Measurements from ENCODE around the gene CASP10. TPM values are rescaled to one million over a fixed set of nuclear protein-coding genes. Genes with fewer than 3 reads are reported as not detected.
A peak's percentile ranks its signal among the peaks of the same experiment; 100 is the strongest.
"Not testable (repeated sequence)": the region's sequence is repeated elsewhere in the genome, so short reads cannot be mapped to it uniquely, and the experiment has no call there.

CASP10 gene
- polyA plus RNA-seq, 3 donors, result 7.2 to 8.0 (median 8.0) TPM

DNA sequence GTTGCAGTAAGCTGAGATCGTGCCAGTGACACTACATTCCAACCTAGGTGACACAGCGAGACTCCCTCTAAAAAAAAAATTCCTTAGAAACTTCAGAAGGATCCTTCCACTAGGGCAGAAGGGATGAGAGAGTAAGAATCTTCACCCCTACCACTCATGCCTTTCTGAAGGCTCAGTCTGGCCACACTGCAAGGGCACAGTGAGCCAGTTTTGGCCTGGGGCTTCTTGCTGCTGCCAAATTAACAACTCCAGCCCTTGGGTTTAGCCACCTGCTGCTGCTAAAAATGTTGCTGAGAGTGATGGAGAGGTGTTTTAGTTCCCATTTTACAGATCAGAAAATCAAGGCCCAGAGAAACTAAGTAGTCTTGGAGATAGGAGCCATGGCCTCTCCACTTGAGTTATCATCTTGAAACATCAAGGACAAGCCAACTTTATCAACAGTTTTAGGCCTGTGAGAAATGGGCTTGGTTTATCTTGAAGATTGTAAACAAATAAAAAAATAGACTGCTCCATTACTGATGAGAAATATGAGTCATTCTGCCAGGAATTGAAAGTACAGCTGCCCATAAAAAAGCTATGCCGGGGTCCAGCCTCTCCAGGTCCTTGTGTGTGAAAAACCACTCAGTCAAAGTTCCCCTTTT, 45.5 kb downstream of the CASP10 start:
- DNase-seq (ENCODE audit: low read depth in 3 of 3, low spot score in 2 of 3), result no peak

GRCh38 chr2:201228912-201229290, 46.0 kb downstream of the CASP10 start:
- DNase-seq (ENCODE audit: low read depth in 3 of 3, low spot score in 2 of 3), result no peak

- DNase-seq (ENCODE audit: low read depth in 3 of 3, low spot score in 2 of 3), result peak; percentile 67 to 81 (median 78)
Measured at GRCh38 chr2:201231781-201232466, 49.0 kb downstream of the CASP10 start.

GRCh38 chr2:201232467-201232815, 49.5 kb downstream of the CASP10 start:
- DNase-seq (ENCODE audit: low read depth in 3 of 3, low spot score in 2 of 3), result no peak

DNA sequence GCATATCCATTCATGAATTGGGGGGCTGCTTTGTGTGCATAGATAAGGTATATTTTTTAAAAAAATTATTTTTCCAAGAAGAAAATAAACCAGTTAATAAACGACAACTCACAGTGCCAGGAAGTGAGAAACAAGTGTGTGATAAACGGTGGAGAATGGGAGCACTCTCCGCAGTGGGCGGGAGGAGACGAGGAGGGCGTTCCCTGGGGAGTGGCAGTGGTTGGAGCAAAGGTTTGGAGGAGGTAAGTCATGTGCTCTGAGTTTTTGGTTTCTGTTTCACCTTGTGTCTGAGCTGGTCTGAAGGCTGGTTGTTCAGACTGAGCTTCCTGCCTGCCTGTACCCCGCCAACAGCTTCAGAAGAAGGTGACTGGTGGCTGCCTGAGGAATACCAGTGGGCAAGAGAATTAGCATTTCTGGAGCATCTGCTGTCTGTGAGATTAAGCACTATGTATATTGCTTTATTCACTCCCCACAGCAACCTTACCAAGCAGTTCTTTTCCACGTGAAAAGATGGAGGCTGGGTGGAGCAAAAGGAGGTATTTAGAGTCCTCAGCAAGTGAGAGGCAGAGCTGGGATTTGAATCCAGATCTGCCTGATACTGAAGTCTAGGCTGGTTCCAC, 50.4 kb downstream of the CASP10 start:
- DNase-seq (ENCODE audit: low read depth in 3 of 3, low spot score in 2 of 3), result no peak

DNA sequence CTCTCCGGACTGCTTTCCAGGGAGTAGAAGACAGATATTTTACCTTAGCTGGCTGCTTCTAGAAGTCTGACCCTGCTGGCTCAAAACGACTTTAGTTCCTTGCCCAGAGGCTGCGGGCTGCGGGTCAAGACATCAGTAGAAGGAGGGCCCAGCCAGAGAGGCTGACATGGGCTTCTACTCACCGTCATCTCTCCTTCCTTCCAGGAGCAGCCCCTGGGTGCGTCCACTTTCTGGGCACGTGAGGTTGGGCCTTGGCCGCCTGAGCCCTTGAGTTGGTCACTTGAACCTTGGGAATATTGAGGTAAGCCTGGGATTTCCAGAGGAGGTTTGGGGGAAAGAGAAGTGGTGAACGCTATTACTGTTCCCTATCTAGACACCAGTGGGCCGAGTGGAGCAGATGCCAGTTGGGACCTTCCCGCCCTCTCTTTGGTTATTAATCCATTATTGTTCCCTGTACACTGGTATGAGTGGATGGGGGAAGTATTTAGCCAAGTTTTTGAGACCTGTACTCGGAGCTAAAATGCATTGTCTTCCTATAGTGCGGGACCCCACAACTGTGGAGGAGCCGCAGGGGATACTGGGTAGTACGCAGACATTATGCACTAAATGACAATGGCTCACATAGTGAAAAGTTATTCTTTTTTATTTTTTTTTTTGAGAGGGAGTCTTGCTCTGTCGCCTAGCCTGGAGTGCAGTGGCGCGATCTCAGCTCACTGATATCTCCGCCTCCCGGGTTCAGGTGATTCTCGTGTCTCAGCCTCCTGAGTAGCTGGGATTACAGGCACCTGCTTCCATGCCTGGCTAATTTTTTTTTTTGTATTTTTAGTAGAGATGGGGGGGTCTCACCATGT, 51.1 kb downstream of the CASP10 start:
- no peak for DNase-seq (ENCODE audit: low read depth in 3 of 3, low spot score in 2 of 3)

- no peak for DNase-seq (ENCODE audit: low read depth in 3 of 3, low spot score in 2 of 3)
Measured at GRCh38 chr2:201234663-201235135, 51.8 kb downstream of the CASP10 start.

- DNase-seq (ENCODE audit: low read depth in 3 of 3, low spot score in 2 of 3), result peak in 2 of 3 donors; percentile 61 to 68
Measured at GRCh38 chr2:201235860-201236811, 53.2 kb downstream of the CASP10 start.

GRCh38 chr2:201237486-201238123, 54.7 kb downstream of the CASP10 start:
- no peak for DNase-seq (ENCODE audit: low read depth in 3 of 3, low spot score in 2 of 3)

GRCh38 chr2:201239167-201239935, 56.4 kb downstream of the CASP10 start:
- DNase-seq (ENCODE audit: low read depth in 3 of 3, low spot score in 2 of 3), result not testable (repeated sequence)

GRCh38 chr2:201242571-201243277, 59.8 kb downstream of the CASP10 start:
- no peak for DNase-seq (ENCODE audit: low read depth in 3 of 3, low spot score in 2 of 3)

DNA sequence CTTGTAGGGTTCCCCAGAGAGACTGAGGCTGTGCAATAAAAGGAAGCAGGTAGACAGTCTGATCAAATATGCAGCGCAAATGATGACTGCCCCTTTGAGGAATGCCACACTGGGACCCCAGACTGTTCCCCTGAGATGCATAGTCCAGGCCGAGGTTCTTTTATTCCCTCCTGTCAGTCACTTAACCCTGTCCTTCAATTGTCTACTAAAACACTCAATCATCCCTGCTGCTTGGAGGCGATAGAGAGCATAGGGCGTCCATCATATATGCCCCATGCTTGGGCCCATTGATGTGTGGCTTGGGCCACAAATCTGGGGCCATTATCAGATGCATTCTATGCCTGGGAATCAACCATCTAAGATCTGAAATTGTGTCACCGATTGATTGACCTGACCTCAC, 61.9 kb downstream of the CASP10 start:
- DNase-seq (ENCODE audit: low read depth in 3 of 3, low spot score in 2 of 3), result no peak

DNA sequence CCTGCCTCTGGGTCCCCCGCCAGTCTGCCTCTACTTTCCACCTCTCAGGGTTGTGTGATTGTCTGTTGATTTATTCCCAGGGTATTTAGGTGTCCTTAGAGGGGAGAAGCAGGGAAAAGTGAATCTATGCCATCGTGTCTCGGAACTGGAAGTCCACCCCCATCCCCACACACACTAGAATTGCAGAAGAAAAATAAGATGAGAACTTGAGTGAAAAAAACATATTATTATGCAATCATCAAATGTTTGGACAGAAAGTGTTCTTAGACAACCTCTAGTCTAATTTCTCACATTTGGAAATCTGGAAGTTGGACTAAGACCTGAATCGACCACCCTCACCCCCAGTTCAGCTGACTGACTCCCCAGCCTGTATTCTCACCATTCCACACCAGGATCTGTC, 63.3 kb downstream of the CASP10 start:
- DNase-seq (ENCODE audit: low read depth in 3 of 3, low spot score in 2 of 3), result no peak

DNA sequence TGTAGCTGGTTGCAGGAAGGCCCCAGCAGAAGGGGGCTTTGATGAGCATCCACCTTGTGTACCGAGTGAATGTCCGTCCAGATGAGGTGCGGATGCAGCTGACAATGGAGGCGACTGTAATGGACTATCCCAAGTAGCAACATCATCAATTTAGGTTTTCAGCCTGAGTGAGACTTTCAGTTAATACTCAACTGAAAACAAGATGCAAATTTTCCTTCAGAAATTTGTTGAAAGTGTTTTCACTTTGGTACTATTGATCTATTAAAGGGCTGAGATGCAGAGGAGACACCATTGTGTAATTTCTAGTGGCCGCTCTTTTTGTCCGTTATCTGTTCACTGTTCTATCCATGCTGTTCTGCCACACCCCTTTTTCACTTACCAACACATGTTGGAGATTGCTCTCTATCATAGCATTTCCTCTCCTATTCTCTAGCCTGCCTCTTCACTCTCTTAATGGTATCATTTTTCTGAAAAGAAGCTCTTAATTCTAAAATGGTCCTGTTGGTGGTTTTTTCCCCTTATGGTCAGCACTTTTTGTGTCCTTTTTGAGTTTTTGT, 65.4 kb downstream of the CASP10 start:
- DNase-seq (ENCODE audit: low read depth in 3 of 3, low spot score in 2 of 3), result no peak

- DNase-seq (ENCODE audit: low read depth in 3 of 3, low spot score in 2 of 3), result no peak
Measured at GRCh38 chr2:201249889-201250288, 66.9 kb downstream of the CASP10 start.

DNA sequence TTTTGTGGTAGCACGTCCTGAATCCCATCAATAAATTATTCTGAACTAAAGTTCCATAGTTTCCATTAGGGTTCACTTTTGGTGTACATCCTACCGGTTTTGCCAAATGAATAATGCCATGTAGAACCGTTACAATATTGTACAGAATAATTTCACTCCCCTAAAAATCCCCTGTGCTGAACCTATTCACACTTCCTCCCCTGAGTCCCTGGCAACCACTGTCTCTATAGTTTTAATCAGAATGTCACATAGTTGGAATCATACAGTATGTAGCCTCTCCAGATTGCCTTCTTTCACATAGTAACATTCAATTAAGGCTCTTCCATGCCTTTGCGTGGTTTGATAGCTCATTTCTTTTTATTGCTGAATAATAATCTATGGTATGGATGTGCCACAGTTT, 67.8 kb downstream of the CASP10 start:
- DNase-seq (ENCODE audit: low read depth in 3 of 3, low spot score in 2 of 3), result no peak

- DNase-seq (ENCODE audit: low read depth in 3 of 3, low spot score in 2 of 3), result no peak
Measured at GRCh38 chr2:201254081-201254730, 71.3 kb downstream of the CASP10 start.
